DMS 273 treated with DMSO at 0.1 percent for 48 hours (cell line): ENCODE data around the gene LMX1B.
"Not testable (repeated sequence)": the region's sequence is repeated elsewhere in the genome, so short reads cannot be mapped to it uniquely, and the experiment has no call there.

Experiments
- DNase-seq: peaks from one replicate; lab custom pipeline; 2025; lab: John Stamatoyannopoulos, UW

The LMX1B gene

DNA sequence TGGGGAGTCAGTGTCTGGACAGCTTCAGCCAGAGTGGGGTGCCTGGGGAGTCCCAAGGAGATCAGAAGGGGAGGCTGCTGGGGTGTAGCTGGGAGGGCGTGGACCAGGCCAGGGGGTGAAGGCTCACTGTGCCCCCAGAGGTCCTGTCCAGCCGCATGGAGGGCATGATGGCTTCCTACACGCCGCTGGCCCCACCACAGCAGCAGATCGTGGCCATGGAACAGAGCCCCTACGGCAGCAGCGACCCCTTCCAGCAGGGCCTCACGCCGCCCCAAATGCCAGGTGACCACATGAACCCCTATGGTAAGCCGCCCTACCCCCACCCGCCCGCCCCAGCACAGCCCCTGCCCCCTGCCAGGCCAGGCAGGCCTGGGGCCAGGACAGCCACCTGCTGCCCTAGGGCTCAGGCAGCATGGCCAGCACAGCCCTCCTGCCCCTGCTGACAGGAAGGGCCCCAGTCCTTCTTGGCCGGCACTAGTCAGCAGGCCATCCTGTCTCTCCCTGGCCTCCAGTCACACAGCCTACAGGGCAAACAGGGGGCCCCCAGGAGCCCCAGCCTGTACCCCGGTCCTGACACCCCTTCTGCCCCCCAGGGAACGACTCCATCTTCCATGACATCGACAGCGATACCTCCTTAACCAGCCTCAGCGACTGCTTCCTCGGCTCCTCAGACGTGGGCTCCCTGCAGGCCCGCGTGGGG lies 82.1 kb downstream of the LMX1B start:
- no peak for DNase-seq

DNA sequence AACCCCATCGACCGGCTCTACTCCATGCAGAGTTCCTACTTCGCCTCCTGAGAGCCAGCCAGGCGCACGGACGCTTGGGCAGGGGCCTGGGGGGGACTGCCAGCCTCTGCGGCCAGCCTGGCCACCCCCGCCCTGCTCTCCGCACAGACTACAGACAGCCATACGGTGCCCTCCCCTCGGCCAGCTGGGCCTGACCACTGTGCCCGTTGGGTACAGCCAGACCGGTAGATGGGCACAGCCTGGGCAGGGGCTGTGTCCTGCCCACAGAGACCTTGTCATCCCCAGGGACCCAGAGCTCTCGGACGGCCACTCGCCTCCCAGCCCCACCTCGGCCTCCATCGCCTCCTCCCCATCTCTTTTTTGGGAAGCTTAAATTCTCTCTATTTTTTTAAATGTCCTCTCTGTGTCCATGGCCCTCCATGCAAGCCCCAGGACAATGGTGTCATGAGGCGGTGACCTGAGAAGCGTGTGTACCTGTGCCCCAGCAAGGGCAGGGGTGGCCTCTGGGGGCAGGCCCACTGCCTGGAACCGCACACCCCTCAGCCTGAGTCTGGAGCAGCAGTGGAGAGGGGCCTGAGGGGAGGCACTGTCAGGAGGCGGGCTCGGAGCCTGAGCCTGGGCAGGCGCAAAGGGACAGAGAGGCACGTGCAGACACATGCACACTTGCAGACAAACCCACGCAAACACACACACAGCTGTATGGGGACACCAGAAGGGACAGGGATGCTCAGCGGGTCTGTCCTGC lies 82.8 kb downstream of the LMX1B start:
- no peak for DNase-seq

DNA sequence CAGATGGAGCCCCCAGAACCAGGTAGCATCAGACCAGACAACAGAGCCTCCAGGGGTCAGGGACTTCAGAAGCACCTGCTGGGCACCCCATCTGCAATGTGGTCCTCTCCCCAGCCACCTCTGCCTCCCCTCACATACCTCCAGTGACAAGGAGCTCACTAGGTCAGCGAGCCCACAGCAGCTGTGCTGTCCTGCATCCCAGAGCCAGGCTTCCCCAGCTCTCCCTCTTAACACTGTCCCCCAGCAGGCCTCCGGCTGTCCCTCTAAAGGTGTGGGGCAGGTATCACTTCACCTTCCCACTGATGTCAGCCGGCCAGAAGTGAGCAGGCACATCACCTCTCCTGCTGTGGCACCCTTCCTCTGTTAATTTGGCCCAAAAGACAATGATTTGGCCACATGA lies 83.6 kb downstream of the LMX1B start:
- DNase-seq: no peak

DNA sequence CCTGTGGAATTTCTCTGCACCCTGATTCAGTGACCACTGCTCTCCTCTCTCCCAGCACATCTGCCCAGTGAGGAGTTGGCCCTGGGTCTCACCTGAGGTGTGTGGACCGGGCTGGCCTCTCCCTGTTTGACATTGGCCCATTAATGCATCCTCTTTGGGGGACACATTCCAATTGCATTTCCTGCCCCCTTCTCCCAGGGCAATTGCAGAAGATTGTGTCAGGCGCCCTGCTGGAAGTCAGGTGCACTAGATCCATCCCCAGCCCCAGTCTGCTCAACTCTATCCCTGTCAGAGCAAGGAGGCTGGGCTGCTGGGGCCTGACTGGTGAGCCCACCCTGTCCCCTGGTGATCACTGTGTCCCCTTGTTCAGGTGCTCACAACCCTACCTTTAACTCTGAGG lies 84.5 kb downstream of the LMX1B start:
- no peak for DNase-seq

DNA sequence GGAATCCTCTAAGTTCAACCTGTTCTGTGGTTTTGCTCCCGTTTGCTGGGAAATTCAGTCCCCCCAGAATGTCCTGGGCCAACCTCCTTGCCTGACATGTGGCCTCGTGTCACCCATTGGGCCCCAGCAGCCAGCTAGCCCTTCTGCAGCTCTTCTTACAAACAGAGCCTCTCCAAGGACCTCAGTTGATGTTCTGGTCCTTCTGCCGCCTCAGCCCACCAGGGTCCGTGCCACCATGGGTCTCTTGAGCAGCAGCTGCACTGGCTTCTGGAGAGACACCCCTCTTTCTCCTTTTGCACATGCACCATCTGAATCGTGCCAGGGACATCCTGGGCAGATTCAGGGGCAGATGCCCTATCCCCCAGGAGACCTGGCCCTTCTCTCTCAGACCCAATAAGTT lies 85.0 kb downstream of the LMX1B start:
- no peak for DNase-seq

DNA sequence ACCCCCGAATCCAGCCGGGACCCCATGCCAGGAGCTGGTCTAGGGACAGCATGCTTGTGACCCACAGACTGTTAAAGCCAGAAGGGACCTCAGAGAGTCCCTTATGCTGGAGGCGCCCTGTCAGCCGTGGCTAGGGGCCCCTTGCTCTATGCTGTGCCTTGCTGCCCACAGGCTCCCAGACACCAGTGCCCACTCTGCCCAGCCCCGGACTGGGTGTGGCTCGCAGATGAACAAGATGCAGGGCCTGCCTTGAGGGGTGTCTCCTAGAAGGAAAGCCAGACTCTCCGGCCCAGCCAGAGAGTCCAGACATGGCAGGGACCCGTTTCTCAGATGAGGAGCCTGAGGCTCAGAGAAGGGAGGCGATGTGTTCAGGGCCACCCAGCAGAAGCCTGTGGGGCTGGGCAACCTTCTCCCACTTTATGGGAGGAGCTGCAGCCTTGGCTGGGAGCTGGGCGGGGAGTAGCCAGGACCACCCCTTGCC lies 85.7 kb downstream of the LMX1B start:
- DNase-seq: no peak

DNA sequence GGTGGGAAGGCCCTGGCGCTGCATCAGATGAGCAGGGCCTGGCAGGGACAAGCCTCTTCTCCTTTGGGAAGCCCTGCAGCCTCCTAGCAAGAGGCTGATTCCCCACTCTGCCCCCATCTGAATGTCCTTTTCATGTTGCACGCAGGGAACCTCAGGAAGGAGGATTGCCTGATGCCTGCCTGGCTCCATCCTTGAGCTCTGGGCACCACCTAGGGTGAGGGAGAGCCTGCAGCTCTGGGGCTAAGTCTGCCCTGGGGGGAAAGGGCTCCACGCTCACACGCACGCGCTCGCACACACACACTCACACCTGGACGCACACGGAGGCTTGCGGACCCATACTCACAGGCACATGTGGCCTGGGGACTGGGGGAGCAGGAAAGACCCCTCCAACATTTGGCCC lies 86.6 kb downstream of the LMX1B start:
- DNase-seq: no peak

DNA sequence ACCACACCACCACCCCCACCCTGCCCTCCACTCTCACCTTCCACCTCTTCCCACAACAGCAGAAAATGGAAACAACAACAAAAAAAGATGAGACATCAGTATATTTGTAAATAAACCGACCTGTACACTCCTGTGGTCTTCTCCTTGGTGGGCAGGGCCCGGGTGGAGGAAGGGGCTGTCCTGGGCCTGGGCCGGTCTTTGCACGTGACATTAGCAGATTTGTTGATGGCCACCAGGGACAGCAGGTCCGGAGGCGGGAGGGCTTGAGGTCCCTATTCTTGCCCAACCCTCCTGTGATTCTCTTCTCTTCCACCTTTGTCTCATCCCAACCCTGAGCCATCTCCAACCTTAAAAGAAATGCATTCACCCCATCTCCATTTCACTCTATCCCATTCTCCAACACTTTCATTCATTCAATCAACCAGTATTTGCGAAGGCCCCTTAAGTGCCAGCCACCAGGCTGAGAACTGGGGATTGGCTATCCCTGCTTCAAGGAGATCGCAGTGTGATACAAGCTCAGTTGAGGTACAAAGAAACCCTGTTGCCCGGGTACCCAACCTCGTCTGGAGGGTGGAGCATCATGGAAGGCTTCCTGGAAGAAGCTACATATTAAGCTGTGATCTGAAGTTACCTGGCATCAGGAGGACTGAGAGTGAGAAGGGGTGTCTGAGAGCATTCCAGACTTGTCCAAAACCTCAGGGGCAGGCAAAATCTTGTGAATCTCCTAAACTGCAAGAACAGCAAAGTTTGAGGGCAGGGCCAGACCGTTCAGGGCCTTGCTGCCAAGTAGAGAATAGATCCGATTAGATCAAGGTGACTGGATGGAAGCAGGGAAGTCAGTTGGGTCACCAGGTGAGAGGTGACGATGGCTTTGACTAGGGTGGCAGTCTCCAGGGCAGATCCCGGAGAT lies 87.4 kb downstream of the LMX1B start:
- no peak for DNase-seq

DNA sequence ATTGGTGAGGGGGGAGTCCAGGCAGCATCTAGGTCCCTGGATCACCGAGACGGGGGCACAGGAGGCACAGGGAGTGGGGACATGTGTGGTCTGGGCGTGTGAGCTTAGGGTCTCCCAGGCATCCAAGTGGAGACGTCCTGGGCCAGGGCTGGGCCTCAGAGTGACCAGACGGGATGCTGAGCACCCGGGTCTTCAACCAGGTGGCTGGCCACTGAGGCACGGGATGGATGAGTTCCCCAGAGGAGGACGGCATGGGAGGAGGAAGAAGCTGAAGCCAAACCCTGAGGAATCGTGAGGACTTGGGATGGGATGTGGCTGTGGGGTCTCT lies 88.0 kb downstream of the LMX1B start:
- no peak for DNase-seq

DNA sequence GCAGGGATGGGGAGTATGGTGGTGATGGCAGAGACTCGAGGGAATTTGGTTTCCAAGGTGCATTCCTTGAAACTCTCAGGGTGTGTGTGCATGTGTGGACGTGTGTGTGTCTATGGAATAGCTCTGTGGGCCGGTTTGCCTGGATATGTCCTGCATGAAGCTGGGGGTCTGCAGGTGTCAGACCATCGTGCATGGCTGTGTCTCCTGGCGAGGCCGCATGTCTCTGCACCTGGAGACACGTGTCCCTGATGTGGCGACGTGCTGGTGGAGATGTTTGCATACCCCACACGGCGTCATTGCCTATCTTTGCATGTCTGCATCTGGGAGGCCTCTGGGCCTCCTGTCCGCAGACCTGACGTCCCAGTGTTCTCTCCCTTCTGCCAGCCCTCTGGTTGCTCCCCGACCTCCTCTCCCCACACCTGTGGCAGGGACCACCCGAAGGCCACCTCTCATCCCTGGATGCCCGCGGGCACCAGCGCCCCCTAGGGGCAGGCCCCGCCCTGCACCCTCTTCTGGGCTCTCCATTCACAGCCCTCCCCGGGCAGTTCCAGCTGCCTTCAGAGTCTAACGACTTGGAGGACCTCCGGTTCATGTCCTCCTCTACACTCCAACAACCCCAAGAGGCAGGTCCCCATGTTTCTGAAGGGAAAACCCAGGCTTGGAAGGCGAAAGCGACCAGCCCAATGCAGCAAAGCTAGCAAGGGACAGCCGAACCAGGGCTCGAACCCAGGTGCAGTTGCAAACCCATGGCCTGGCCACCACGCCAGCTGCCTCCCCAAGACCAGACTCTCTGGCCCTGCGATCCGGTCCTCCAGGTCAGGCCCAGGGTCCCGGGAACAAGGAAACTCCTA lies 88.6 kb downstream of the LMX1B start:
- DNase-seq: no peak

DNA sequence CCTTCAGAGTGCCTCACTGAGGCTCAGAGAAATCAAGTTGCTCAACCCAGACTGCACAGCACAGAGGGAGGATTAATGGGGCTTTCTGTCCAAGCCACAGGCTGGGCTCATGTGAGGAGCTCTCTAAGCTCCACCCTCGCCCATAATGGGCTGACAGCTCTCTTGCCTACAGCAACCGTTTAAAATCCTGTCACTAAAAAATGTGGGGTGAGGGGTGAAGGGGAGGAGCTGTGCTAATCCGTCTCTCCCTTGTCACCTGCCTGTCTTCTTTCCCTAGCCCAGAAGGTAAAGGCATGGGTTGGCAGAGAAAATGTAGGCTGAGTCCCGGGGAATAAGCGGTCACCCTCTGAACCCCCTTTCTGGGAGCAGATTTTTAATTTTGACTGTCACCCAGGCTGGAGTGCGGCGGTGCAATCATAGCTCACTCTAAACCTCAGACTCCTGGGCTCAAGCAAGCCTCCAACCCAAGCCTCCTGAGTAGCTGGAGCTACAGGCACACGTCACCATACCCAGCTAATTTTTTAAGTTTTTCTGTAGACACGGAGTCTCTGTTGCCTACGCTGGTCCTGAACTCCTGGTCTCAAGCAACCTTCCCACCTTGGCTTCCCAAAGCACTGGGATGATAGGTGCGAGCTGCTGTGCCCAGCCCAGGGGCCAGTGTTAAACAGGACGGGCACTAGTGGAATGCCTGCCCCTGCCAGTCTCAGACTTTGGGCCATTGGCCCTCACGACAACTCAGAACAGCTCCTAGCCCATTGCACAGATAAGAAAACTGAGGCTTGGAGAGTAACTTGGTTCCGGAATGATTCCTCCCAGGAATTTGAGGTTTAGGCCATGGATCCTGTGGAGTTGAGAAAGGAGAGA lies 89.5 kb downstream of the LMX1B start:
- DNase-seq: no peak

DNA sequence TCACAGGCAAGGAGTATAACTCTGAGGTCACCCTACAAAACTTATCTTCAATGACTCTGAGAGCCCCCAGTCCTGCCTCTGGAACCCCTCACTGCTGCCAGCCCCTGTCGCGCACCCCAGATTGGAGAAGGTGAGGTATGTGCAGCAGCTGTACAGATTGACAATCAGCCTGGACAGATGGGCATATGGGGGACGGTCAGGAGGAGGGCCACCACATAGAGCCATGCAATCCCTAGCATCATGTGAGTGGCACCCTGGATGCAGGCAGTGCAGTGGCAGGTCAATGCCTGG lies 90.1 kb downstream of the LMX1B start:
- no peak for DNase-seq

DNA sequence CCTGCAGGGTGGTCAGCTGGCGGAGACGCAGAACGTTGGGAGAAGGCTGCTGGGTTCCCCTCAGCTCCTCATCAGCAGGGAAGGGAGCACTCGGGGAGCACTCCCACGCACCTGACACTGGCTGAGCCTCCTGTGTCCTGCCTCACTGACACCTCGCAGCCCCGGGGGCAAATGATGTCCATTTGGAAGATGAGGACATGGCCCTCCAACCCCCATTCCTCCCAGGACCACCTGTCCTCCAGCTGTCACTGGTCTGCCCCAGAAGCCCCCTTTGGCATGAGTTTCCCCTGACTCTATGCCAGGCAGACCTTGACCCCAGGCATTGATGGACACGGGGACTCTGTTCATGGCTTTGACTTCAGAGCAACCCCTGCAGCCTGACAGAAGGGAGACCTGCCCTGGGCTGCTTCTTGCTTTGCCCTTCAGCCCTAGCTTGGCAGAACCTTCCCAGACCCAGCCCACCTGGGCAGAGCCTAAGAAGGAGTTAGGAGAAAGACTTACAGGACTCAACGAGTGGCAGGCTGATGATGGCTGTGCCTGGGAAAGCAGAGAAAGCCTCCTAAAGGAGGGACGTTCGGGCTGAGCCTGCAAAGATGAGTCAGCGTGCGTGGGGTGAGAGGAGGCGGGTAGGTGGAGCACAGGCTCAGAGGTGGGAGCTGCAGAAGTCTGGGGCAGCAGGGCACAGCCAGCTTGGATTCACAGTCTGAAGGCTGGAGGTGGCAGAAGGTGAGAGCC lies 90.6 kb downstream of the LMX1B start:
- DNase-seq: no peak

DNA sequence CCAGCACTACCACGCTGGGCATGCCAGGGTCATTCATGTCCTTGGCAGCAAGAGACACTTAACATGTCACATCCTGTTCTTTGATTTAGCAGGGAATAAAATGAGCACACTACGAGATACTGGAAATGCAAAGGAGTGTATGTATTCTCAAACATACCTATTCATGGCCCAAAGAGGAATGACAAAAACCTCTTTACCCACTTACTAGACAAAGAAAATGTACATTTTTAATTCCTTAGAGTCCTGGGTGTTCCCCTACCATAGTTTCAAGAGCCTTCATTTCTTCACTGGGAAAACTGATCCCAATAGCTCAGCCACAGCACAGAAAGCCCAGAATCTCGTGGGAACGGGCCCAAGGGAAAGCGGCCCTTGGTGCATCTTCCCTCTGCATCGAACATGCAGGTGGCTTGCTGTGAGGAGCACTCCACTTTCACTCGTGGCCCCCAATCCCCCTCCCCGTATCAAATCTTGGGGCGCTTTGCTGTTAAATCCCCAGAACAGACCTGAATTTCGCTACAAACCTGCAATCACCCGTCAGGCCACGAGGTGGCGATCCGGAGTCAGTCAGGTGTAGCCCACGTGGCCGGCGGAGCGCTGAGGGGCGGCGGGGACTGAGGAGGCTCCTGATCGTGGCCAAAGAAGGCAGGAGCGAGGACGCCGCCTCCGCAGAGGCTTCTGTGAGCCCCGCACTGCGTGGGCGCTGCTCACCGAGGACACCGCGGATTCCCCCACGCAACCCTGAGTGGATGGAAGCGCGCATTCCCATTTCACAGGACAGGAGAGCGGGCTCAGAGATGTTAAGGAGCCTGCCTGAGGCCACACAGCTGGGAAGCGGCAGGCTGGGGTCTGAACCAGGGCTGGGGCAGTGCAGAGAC lies 91.4 kb downstream of the LMX1B start:
- DNase-seq: no peak

DNA sequence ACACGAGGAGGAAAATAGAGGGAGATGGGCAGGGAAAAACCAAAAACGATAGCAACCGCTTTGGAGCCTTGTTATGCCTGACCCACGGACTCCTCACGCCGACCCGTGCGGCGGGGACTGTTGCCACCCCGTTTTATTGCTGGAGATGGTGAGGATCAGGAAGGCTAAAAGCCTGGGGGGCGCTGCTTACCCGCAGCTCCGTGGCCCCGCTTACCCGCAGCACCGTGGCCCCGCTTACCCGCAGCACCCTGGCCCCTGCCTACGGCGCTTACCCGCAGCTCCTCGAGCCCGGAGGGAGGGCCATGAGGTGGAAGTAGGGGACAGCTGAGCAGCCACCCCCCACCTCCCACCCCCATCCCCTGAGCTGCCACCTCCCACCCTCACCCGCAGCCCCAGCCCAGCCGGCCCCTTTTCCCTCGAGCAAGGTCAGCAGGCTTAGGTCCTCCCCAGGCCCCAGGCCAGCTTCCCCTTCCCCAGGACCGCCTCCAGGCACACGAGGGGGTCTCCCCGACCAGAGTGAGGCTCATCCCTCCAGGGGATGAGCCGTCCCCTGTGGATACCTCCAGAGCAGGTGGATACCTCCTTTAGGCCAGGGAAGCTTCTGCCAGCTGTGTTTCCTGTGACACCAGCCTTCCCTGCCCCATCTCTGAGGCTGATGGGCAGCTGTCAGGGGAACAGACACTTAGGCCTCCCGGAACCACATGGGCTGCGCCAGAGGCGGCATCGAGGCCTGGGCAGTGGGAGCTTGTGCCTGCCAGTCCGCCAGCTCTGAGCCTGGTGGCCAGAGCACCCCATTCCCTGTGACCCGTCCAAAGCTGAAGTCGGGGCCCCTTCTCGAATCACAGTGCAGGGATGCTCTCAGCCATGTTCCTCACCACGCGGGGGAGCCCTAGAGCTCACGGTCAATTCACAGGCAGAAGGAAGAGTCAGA lies 92.3 kb downstream of the LMX1B start:
- DNase-seq: no peak

DNA sequence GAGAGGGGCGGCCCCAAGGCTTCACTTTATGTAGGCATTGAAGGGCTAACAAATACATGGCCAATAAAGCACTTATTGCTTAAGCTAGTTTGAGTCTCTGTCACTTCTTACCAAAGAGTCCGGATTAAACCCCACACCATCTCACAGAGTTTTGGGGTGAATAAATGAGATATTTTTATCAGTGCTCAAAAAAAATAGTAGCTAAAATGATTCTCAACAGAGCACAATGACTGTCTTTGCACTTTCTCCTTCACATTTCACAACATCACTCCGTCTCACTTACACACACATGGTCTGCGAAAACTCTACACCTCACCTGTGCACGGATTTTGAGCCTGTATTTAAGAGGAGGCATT lies 92.9 kb downstream of the LMX1B start:
- DNase-seq: no peak

DNA sequence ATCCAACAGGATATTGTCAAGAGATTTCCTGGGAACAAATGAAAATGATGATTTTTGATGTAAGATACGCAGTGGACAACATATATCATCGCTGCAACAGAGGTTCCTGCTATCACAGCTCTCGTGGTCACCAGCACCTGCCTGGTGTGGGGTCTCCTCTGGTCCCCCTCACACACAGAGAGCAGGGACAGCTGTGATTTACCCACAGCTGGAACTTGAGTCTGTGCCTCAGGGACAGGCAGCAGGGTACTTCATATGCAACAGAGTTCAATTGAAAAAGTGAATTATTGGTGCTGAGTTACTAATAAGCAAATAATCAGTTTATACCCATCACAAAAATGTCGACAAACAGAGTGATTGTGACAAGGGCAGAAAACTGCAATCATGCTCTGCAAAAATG lies 93.4 kb downstream of the LMX1B start:
- no peak for DNase-seq

DNA sequence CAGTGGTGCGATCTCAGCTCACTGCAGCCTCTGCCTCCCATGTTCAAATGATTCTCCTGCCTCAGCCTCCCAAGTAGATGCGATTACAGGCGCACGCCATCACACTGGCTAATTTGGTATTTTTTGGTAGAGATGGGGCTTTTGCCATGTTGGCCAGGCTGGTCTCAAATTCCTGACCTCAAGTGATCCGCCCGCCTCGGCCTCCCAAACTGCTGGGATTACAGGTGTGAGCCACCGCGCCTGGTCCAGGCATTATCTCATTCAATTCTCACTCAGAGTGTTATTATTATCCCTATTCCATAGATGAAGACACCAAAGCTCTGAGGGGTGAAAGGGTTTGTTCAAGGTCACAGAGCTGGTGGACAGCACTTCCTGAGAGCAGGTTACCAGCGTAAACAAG lies 94.0 kb downstream of the LMX1B start:
- DNase-seq: not testable (repeated sequence)
